Measurements from ENCODE around the gene FADS3. TPM values are rescaled to one million over a fixed set of nuclear protein-coding genes. Genes with fewer than 3 reads are reported as not detected.

The FADS3 gene
- total RNA-seq, 2 donors from 2014 or later = 368 to 393 TPM

GRCh38 chr11:61918251-61918937 lies 27.0 kb upstream of the FADS3 start:
- Histone ChIP-seq H3K4me1 (ENCODE audit: control insufficient read depth in 1 of 2, low read depth in 2 of 2) (peaks cover 4 to 17% of the 10 kb centered on the region in 2 donors), H3K27ac (no peak overlapping the region), H3K9me3 (no peaks in the 10 kb centered on the region), H3K36me3 (no peaks in the 10 kb centered on the region), H3K27me3 (replicated peaks; ENCODE audit: insufficient read depth) (no peaks in the 10 kb centered on the region), H3K4me3 (peak overlapping the region; percentile 81)
- DNase-seq (ENCODE audit: low spot score) = no peak
- no peak for TF ChIP-seq CTCF (IDR thresholded peaks at IDR 0.05)
- no peak for ATAC-seq (ENCODE audit: insufficient number of reproducible peaks, low FRiP score, low read depth)

- H3K27me3 ChIP-seq (replicated peaks; ENCODE audit: insufficient read depth) = no peaks in the 10 kb centered on the region
- no peaks in the 10 kb centered on the region for H3K9me3 ChIP-seq
- H3K27ac ChIP-seq = peak within 1 kb of the TSS; percentile 28 to 43
- no peak for TF ChIP-seq CTCF (IDR thresholded peaks at IDR 0.05)
- H3K4me1 ChIP-seq (ENCODE audit: control insufficient read depth in 1 of 2, low read depth in 2 of 2) = peaks cover 0 to 9% of the 10 kb centered on the region in 2 donors
- DNase-seq (ENCODE audit: low spot score) (no peak), ATAC-seq (ENCODE audit: insufficient number of reproducible peaks, low FRiP score, low read depth) (peak; percentile 66)
- H3K4me3 ChIP-seq = peak within 1 kb of the TSS; percentile 81
- no peaks in the 10 kb centered on the region for H3K36me3 ChIP-seq
Observed at GRCh38 chr11:61917334-61918109, 26.2 kb upstream of the FADS3 start, which contains the start of gene RAB3IL1. TSS of gene RAB3IL1 (minus strand) at chr11:61917566. CDS start at chr11:61917367, 199 bp downstream.

GRCh38 chr11:61916737-61917333 lies 25.5 kb upstream of the FADS3 start:
- no peaks in the 10 kb centered on the region for H3K9me3 ChIP-seq
- H3K4me1 ChIP-seq (ENCODE audit: control insufficient read depth in 1 of 2, low read depth in 2 of 2) = peaks cover 0 to 9% of the 10 kb centered on the region in 2 donors
- H3K4me3 ChIP-seq = peak overlapping the region; percentile 81
- H3K27me3 ChIP-seq (replicated peaks; ENCODE audit: insufficient read depth) = no peaks in the 10 kb centered on the region
- DNase-seq (ENCODE audit: low spot score) (no peak), ATAC-seq (ENCODE audit: insufficient number of reproducible peaks, low FRiP score, low read depth) (no peak)
- H3K27ac ChIP-seq = peak overlapping the region; percentile 28 to 43
- TF ChIP-seq CTCF (IDR thresholded peaks at IDR 0.05) = no peak
- no peaks in the 10 kb centered on the region for H3K36me3 ChIP-seq

- Histone ChIP-seq H3K27ac (no peak overlapping the region), H3K27me3 (replicated peaks; ENCODE audit: insufficient read depth) (no peaks in the 10 kb centered on the region), H3K4me3 (no peak overlapping the region), H3K9me3 (no peaks in the 10 kb centered on the region), H3K36me3 (no peaks in the 10 kb centered on the region), H3K4me1 (ENCODE audit: control insufficient read depth in 1 of 2, low read depth in 2 of 2) (peaks cover 0 to 9% of the 10 kb centered on the region in 2 donors)
- ATAC-seq (ENCODE audit: insufficient number of reproducible peaks, low FRiP score, low read depth) (no peak), DNase-seq (ENCODE audit: low spot score) (no peak)
- no peak for TF ChIP-seq CTCF (IDR thresholded peaks at IDR 0.05)
Observed at GRCh38 chr11:61914471-61915171, 23.3 kb upstream of the FADS3 start.

All from thoracic aorta (tissue), 2 donors.